ENCODE measurements around the gene FAM98B. TPM values are rescaled to one million over a fixed set of nuclear protein-coding genes. Genes with fewer than 3 reads are reported as not detected.
A peak's percentile ranks its signal among the peaks of the same experiment; 100 is the strongest.

Gene FAM98B
- total and polyA plus RNA-seq, 10 of the 15 experiments (the other 5 are each of a cell fraction or from before 2014, with no cell fraction given): 1.3 to 36.7 (median 10.9) TPM

DNA sequence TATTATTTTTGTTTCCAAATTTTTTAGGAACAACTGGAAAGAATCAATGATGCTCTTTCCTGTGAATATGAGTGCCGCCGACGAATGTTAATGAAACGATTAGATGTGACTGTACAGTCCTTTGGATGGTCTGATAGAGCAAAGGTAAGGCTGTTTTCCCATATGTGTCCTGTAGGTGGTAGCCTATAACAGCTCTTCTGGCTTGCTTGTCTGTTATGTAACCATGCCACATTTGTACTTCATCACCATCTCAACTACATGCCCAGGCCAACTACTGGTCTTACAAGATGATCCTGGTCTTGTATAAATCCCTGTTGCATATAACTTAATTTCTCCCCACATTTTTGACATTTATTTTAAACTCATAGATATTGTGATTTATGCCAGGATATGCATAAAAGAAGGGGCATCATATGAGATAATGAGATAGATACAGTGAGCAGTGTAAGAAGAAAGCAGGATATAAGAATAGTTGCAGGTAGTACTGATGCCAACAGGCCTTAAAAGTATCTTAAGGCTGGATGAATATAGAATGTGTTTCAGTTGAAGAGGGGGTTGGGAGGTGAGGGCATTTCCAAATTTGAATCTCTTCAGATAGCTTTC lies 20.3 kb downstream of the FAM98B start (continued):
- TF ChIP-seq, protein P1, sequence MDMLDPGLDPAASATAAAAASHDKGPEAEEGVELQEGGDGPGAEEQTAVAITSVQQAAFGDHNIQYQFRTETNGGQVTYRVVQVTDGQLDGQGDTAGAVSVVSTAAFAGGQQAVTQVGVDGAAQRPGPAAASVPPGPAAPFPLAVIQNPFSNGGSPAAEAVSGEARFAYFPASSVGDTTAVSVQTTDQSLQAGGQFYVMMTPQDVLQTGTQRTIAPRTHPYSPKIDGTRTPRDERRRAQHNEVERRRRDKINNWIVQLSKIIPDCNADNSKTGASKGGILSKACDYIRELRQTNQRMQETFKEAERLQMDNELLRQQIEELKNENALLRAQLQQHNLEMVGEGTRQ (IDR thresholded peaks at IDR 0.05; ENCODE audit: borderline replicate concordance, low read depth, low read length): no peak
- TF ChIP-seq, protein P2, sequence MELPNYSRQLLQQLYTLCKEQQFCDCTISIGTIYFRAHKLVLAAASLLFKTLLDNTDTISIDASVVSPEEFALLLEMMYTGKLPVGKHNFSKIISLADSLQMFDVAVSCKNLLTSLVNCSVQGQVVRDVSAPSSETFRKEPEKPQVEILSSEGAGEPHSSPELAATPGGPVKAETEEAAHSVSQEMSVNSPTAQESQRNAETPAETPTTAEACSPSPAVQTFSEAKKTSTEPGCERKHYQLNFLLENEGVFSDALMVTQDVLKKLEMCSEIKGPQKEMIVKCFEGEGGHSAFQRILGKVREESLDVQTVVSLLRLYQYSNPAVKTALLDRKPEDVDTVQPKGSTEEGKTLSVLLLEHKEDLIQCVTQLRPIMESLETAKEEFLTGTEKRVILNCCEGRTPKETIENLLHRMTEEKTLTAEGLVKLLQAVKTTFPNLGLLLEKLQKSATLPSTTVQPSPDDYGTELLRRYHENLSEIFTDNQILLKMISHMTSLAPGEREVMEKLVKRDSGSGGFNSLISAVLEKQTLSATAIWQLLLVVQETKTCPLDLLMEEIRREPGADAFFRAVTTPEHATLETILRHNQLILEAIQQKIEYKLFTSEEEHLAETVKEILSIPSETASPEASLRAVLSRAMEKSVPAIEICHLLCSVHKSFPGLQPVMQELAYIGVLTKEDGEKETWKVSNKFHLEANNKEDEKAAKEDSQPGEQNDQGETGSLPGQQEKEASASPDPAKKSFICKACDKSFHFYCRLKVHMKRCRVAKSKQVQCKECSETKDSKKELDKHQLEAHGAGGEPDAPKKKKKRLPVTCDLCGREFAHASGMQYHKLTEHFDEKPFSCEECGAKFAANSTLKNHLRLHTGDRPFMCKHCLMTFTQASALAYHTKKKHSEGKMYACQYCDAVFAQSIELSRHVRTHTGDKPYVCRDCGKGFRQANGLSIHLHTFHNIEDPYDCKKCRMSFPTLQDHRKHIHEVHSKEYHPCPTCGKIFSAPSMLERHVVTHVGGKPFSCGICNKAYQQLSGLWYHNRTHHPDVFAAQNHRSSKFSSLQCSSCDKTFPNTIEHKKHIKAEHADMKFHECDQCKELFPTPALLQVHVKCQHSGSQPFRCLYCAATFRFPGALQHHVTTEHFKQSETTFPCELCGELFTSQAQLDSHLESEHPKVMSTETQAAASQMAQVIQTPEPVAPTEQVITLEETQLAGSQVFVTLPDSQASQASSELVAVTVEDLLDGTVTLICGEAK (IDR thresholded peaks at IDR 0.05; ENCODE audit: borderline replicate concordance): no peak
- 0 out of 2 replicates have a peak, but pooled peaks have one; percentile 12 for TF ChIP-seq YY1 (IDR thresholded peaks at IDR 0.05; ENCODE audit: low read depth, low read length)
- no peak for TF ChIP-seq RCOR1 (conservative IDR thresholded peaks at IDR 0.05; ENCODE audit: low read depth, low read length)
- TF ChIP-seq ZNF687 (IDR thresholded peaks at IDR 0.05): no peak
- TF ChIP-seq BACH1 (IDR thresholded peaks at IDR 0.05; ENCODE audit: borderline replicate concordance): no peak
- TF ChIP-seq ZNF622 (IDR thresholded peaks at IDR 0.05): no peak
- TF ChIP-seq KLF5 (IDR thresholded peaks at IDR 0.05; ENCODE audit: partially characterized antibody): no peak
- TF ChIP-seq CHD1 (IDR thresholded peaks at IDR 0.05; ENCODE audit: low read depth, low read length): no peak
- no peak for TF ChIP-seq POLR2AphosphoS5 (IDR thresholded peaks at IDR 0.05; ENCODE audit: low read length)
- no peak for TF ChIP-seq NFYA (IDR thresholded peaks at IDR 0.05; ENCODE audit: borderline replicate concordance, low read depth, low read length)

Measured in GM12878 (cell line).